Measurements from ENCODE around the gene SOCS1. TPM values are rescaled to one million over a fixed set of nuclear protein-coding genes. Genes with fewer than 3 reads are reported as not detected.
"Not testable (repeated sequence)": the region's sequence is repeated elsewhere in the genome, so short reads cannot be mapped to it uniquely, and the experiment has no call there.

The SOCS1 gene
- polyA plus RNA-seq, 10 donors, result 1.2 to 3.4 (median 2.3) TPM

GRCh38 chr16:11229906-11230305, 26.1 kb downstream of the SOCS1 start:
- no peak for DNase-seq

GRCh38 chr16:11229432-11229831, 26.6 kb downstream of the SOCS1 start:
- no peak for DNase-seq

- no peak for DNase-seq
Observed at GRCh38 chr16:11225677-11226549, 30.1 kb downstream of the SOCS1 start.

GRCh38 chr16:11224894-11225676, 30.9 kb downstream of the SOCS1 start:
- DNase-seq, result no peak

- DNase-seq, result peak in 1 of 3 donors; percentile 43
Observed at GRCh38 chr16:11224096-11224893, 31.7 kb downstream of the SOCS1 start.

GRCh38 chr16:11220507-11220906, 35.5 kb downstream of the SOCS1 start:
- DNase-seq, result not testable (repeated sequence)

GRCh38 chr16:11219178-11219577, 36.8 kb downstream of the SOCS1 start:
- DNase-seq, result no peak

GRCh38 chr16:11218604-11218962, 37.4 kb downstream of the SOCS1 start:
- DNase-seq, result no peak

- DNase-seq, result peak in 1 of 3 donors; percentile 38
Observed at GRCh38 chr16:11217651-11218603, 38.1 kb downstream of the SOCS1 start.

GRCh38 chr16:11215935-11216556, 40.0 kb downstream of the SOCS1 start:
- DNase-seq, result no peak

- no peak for DNase-seq
Observed at GRCh38 chr16:11213799-11214198, 42.2 kb downstream of the SOCS1 start.

GRCh38 chr16:11213373-11213772, 42.6 kb downstream of the SOCS1 start:
- DNase-seq, result no peak

GRCh38 chr16:11212798-11213196, 43.2 kb downstream of the SOCS1 start:
- no peak for DNase-seq

- DNase-seq, result peak; percentile 39 to 56 (median 47)
Observed at GRCh38 chr16:11211977-11212797, 43.8 kb downstream of the SOCS1 start.

GRCh38 chr16:11211061-11211976, 44.7 kb downstream of the SOCS1 start:
- no peak for DNase-seq

GRCh38 chr16:11210260-11210659, 45.7 kb downstream of the SOCS1 start:
- no peak for DNase-seq

- no peak for DNase-seq
Observed at GRCh38 chr16:11208916-11209665, 46.9 kb downstream of the SOCS1 start.

- DNase-seq, result no peak
Observed at GRCh38 chr16:11207646-11208045, 48.4 kb downstream of the SOCS1 start.
